ENCODE results near the gene CHRNA9. TPM values are rescaled to one million over a fixed set of nuclear protein-coding genes. Genes with fewer than 3 reads are reported as not detected.

Gene CHRNA9
- total RNA-seq, 2 donors from 2014 or later: 0.90 TPM; not detected in 1

DNA sequence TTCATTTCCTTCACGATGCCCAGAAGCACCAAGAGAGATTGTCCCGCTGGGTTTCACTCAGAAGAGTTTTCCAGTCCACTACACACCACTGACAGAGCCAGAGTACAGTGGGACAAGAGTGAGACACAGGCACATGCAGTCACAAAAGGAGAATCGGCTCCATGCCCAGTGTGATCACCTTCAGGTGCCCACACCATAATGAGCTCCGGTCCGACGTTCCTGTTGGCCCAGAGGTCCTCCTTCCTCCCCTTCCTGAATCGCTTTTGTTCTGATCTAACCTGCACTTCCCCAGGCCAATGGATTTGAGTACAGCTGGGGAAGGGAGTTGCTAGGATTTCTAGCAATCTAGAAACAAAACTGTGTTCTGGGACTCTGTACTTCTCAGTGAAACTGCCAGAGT lies 4.6 kb upstream of the CHRNA9 start:
- Histone ChIP-seq H3K9me3 (ENCODE audit: control insufficient read depth, low read length) (peaks cover 5% of the 10 kb centered on the region), H3K27ac (ENCODE audit: low read depth, low read length) (no peak overlapping the region), H3K4me1 (ENCODE audit: control insufficient read depth, insufficient read depth, low read length) (peaks cover 3% of the 10 kb centered on the region), H3K9ac (ENCODE audit: extremely low read depth, low read length, poor library complexity, severe bottlenecking) (no peak overlapping the region), H3K27me3 (ENCODE audit: control insufficient read depth, insufficient read depth, low read length, poor library complexity, severe bottlenecking) (no peaks in the 10 kb centered on the region), H3K36me3 (ENCODE audit: control insufficient read depth, insufficient read depth, low read length) (no peaks in the 10 kb centered on the region), H3K4me3 (ENCODE audit: low read length) (no peak overlapping the region)
- TF ChIP-seq, protein P1, sequence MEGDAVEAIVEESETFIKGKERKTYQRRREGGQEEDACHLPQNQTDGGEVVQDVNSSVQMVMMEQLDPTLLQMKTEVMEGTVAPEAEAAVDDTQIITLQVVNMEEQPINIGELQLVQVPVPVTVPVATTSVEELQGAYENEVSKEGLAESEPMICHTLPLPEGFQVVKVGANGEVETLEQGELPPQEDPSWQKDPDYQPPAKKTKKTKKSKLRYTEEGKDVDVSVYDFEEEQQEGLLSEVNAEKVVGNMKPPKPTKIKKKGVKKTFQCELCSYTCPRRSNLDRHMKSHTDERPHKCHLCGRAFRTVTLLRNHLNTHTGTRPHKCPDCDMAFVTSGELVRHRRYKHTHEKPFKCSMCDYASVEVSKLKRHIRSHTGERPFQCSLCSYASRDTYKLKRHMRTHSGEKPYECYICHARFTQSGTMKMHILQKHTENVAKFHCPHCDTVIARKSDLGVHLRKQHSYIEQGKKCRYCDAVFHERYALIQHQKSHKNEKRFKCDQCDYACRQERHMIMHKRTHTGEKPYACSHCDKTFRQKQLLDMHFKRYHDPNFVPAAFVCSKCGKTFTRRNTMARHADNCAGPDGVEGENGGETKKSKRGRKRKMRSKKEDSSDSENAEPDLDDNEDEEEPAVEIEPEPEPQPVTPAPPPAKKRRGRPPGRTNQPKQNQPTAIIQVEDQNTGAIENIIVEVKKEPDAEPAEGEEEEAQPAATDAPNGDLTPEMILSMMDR (conservative IDR thresholded peaks at IDR 0.05): no peak
- WGBS, 2 experiments (ENCODE audit: insufficient coverage in 1 of 2, insufficient read length in 1 of 2): 95 to 100% methylated on average over 4 to 7 of the region's 7 CpGs
- Mint-ChIP-seq H3K9me3 (no peaks in the 10 kb centered on the region), H3K36me3 (ENCODE audit: low read depth) (no peaks in the 10 kb centered on the region), H3K27ac (no peak overlapping the region), H3K27me3 (ENCODE audit: insufficient read depth) (no peaks in the 10 kb centered on the region), H3K4me1 (peaks cover 10% of the 10 kb centered on the region), H3K4me3 (no peak overlapping the region)
- no peak for DNase-seq

DNA sequence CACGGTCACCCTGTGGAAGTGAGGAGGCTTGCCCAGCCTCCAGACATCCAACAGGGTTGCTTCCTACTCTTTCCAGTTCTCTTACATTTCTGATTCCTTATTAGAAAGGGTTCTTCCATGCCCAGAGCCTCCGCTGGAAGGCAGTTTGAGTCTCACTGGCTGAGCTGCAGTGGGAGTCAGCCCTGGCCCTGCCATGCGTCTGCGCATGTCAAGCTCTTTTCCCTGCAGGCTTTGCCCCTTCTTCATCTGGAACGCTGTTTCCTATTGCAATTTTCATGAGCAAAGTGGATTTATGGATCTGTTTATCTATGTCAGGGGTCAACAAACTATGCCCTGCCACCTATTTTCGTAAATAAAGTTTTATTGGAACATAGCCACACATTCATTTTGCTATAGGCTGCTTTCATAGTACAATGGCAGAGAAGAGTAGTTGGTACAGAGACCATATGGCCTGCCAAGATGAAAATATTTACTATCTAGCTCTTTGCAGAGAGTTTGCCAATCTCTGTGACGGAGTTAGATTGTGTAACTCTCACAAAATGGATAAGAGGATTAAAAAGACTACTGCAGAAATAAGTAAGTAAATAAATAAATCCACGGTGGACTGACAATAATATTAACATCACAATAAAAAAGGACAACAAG lies 3.9 kb upstream of the CHRNA9 start:
- Histone ChIP-seq H3K36me3 (ENCODE audit: control insufficient read depth, insufficient read depth, low read length) (no peaks in the 10 kb centered on the region), H3K9me3 (ENCODE audit: control insufficient read depth, low read length) (peaks cover 5% of the 10 kb centered on the region), H3K4me1 (ENCODE audit: control insufficient read depth, insufficient read depth, low read length) (peaks cover 3% of the 10 kb centered on the region), H3K27ac (ENCODE audit: low read depth, low read length) (no peak overlapping the region), H3K27me3 (ENCODE audit: control insufficient read depth, insufficient read depth, low read length, poor library complexity, severe bottlenecking) (no peaks in the 10 kb centered on the region), H3K9ac (ENCODE audit: extremely low read depth, low read length, poor library complexity, severe bottlenecking) (no peak overlapping the region), H3K4me3 (ENCODE audit: low read length) (no peak overlapping the region)
- Mint-ChIP-seq H3K9me3 (no peaks in the 10 kb centered on the region), H3K27me3 (ENCODE audit: insufficient read depth) (no peaks in the 10 kb centered on the region), H3K4me3 (no peak overlapping the region), H3K27ac (no peak overlapping the region), H3K4me1 (peaks cover 15% of the 10 kb centered on the region), H3K36me3 (ENCODE audit: low read depth) (no peaks in the 10 kb centered on the region)
- TF ChIP-seq, protein P1 (conservative IDR thresholded peaks at IDR 0.05): no peak
- WGBS, 2 experiments (ENCODE audit: insufficient coverage in 1 of 2, insufficient read length in 1 of 2): 50 to 68% methylated on average over 4 to 7 of the region's 8 CpGs
- DNase-seq: no peak

DNA sequence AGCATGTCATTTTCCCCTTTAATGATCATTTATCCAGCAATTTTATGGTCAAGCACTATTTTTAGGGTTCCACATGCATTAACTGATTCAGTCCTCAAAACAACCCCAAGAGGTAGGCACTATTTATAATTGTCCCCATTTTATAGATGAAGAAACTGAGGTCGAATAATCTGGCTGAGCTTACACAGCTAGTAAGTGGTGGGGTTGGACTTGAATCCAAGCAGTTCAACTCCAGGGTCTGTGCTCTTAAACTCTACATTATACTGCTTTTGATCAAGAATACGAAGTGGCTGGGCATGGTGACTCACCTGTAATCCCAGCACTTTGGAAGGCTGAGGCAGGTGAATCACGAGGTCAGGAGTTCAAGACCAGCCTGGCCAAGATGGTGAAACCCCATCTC lies 3.2 kb upstream of the CHRNA9 start:
- peaks cover 3% of the 10 kb centered on the region for H3K4me1 ChIP-seq (ENCODE audit: control insufficient read depth, insufficient read depth, low read length)
- no peak for DNase-seq
- H3K9me3 ChIP-seq (ENCODE audit: control insufficient read depth, low read length): peaks cover 5% of the 10 kb centered on the region
- no peak overlapping the region for H3K27ac Mint-ChIP-seq
- H3K4me3 ChIP-seq (ENCODE audit: low read length): no peak overlapping the region
- WGBS, 2 experiments (ENCODE audit: insufficient coverage in 1 of 2, insufficient read length in 1 of 2): 89% methylated on average over 3 of the region's 3 CpGs; no CpG with 5 or more reads in 1 of the 2 experiments
- H3K9me3 Mint-ChIP-seq: no peaks in the 10 kb centered on the region
- H3K9ac ChIP-seq (ENCODE audit: extremely low read depth, low read length, poor library complexity, severe bottlenecking): no peak overlapping the region
- no peaks in the 10 kb centered on the region for H3K36me3 ChIP-seq (ENCODE audit: control insufficient read depth, insufficient read depth, low read length)
- no peaks in the 10 kb centered on the region for H3K27me3 ChIP-seq (ENCODE audit: control insufficient read depth, insufficient read depth, low read length, poor library complexity, severe bottlenecking)
- no peak overlapping the region for H3K4me3 Mint-ChIP-seq
- H3K36me3 Mint-ChIP-seq (ENCODE audit: low read depth): no peaks in the 10 kb centered on the region
- H3K27ac ChIP-seq (ENCODE audit: low read depth, low read length): no peak overlapping the region
- TF ChIP-seq, protein P1 (conservative IDR thresholded peaks at IDR 0.05): no peak
- H3K4me1 Mint-ChIP-seq: peaks cover 15% of the 10 kb centered on the region
- H3K27me3 Mint-ChIP-seq (ENCODE audit: insufficient read depth): no peaks in the 10 kb centered on the region

Measured in endodermal cell (in vitro differentiated cells).